ENCODE data around the gene TBRG4. TPM values are rescaled to one million over a fixed set of nuclear protein-coding genes. Genes with fewer than 3 reads are reported as not detected.
A peak's percentile ranks its signal among the peaks of the same experiment; 100 is the strongest.
"Not testable (repeated sequence)": the region's sequence is repeated elsewhere in the genome, so short reads cannot be mapped to it uniquely, and the experiment has no call there.

TBRG4 gene
- 40.2 TPM for total RNA-seq

DNA sequence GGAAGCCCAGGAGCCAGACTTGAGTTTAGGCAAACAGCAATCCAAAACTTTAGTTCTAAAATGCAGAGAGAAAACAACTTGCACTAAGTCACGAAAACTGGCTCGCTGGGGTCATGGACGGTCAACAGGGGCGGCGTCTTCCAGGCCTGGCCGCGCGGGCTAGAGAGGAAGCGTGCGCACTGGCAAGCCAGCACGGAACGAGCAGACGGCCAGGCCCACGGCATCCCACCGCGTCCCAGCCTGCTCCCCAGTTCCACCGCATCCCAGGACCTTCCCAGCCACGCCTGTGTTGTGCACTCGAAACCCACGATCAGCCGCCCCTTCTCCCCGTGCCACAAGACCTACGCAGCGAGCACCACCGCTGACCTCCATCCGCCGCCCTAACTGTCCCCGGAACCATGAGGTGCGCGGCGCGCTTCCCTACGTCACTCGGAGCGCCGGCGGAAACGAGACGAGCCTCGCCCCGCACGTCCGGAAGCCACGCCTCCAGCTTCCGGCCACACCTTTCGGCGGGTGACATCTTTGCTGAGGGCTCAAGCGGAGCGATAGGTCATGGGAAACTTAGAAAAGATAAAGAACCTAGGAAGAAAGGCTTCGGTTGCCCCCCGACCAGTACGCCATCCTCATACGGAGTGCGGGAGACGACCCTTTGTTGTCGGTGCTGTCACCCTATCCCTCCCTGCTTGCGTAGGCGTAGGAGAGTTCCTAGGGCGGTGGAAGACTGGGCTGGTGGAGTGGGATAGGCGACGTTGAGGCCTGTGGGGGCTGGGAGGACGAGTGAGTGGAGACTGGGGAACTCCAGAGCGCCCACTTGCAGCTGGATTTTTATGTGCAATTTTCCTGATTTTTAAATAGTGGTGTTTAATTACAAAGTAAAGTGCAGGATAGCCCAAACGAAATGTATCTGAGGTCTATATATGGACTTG is at the start of gene TBRG4:
TSS of gene TBRG4 (minus strand) at position 400 of the 926 bp plus-strand sequence. CDS start 2,460 bp downstream, outside the sequence.
- peak; percentile 97 for DNase-seq (ENCODE audit: low spot score)
- ATAC-seq: peak; percentile 96

DNA sequence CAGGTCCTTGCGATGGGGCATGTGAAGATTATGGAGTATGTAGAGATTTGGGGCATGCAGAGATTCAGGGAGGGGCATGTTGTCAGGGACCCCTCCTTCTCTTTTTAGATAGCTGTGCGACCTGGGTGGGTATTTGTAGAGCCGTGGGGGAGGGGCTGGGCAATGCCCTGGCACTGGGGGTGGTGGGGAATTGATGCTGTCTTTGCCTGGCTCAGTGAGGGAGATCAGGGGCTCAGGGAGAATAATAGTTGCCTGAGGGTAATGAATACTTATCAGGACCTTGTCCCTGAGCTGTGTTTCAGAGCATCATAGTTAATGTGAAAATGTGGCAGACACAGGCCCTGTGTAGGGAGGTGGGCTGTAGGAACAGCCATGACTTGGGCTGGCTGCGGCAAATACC is 49.6 kb upstream of the TBRG4 start:
- DNase-seq (ENCODE audit: low spot score) (no peak), ATAC-seq (no peak)

DNA sequence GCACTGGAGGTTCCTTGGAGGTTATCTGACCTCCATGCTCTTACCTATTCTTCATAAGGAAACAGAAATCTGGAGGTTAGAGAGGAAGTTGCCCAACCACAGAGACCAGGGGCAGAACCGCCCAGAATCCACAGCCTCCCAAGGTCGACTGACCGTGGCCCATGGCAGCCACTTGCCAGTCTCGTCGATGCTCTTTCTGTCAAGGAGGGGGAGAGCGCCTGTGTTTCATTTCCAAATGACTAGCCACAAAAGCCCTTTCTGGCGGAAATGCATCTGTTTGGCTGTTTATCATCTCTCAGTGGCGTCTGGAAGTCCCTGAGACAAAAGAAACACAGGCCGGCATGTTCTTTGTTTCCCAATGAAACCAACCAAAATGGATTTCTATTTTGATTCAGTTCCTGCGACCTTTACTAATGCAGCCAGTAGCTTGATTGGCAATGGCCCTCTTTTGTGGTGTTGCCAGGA is 49.0 kb upstream of the TBRG4 start:
- DNase-seq (ENCODE audit: low spot score) (no peak), ATAC-seq (no peak)

DNA sequence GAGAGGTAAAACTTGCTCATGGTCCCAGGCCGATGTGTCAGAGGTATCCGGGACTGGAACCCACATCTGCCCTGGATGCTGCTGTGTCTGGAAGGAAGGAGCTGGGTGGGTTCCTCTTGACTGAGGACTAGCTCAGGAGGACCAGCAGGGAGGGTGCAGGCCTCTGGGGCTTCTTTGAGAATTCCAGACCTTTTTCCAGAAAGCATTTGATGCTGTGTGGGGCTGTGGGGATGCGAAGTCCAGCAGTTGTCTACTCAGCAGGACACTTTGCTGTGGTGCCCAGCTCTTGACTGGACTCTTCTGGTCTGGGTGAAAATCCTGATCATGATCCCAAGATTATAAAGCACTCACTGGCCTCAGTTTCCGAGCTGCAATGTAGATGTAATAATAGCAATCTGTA is 47.8 kb upstream of the TBRG4 start:
- no peak for DNase-seq (ENCODE audit: low spot score)
- ATAC-seq: no peak

DNA sequence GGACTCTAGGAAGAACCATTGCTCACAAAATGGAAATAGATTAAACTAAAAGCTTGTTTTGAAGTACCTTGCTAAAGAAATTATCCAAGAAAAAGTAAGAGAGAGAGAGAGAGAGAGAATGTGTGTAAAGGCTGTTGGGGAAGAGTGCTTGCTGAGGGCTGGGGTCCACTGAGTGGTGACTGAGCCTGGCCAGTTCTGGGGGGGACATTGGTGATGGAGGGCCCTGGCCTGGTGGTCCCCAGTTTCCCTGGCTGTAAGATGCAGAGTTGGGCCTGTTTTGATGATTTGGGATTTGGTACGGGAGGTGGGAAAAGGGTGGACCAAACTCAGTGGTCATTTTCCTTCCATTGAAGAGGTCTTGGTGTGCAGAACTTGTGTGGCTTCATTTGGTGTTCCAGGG is 47.0 kb upstream of the TBRG4 start:
- ATAC-seq: no peak
- no peak for DNase-seq (ENCODE audit: low spot score)

DNA sequence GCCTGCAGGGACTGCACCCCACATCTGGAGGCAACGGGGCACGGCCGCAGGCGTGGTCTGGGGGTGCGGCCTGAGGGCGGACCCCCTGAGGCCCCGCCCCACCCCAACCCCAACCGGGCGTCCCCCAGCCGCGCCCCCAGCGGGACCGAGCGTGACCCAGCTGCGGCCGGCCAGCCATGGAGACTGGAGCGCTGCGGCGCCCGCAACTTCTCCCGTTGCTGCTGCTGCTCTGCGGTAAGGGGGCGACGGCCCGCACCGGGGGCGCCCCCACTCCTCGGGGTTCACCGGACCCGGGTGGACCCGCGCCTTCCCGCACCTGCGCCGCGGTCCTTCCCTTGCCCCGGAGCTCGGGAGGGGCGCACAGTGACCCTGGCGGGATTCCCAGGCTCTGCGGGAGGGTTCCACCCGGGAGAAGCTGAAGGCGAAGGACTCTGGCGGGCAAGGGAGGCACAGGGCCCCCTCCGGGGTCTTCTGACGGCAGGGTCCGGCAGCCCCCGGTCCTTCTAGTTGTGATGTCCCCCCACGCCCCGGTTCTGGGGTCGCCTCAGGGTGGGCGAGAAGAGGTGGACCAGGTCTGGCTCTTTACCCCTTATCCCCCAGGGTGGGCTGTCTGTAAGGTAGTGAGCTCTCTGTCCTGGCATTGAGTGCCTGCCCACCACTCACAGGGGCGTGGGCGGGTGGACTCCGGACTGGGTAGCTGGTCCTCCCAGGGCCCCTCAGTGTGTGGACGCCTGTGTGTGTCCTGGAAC is 46.3 kb upstream of the TBRG4 start, which contains the start of gene RAMP3:
TSS of gene RAMP3 (plus strand) at position 139 of the 749 bp plus-strand sequence. CDS start at position 177, 38 bp downstream.
- DNase-seq (ENCODE audit: low spot score): no peak
- no peak for ATAC-seq

DNA sequence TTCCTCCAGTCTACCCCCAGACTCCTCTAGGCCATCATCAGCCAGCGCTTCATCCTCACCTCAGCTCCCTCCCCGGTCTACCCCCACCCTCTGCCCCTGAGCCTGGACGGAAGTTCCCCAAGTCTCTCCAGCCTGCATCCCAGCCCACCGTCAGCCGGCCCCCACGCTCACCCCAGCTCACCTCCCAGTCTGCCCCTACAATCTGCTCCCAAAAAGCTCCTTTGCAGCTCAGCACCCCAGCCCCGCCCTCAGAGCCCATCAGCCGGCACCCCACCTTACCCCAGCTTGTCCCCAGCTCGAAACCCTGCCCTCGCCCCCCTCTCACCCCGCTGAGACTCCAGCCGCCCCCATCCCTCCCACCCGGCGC is 45.8 kb upstream of the TBRG4 start:
- no peak for DNase-seq (ENCODE audit: low spot score)
- no peak for ATAC-seq

DNA sequence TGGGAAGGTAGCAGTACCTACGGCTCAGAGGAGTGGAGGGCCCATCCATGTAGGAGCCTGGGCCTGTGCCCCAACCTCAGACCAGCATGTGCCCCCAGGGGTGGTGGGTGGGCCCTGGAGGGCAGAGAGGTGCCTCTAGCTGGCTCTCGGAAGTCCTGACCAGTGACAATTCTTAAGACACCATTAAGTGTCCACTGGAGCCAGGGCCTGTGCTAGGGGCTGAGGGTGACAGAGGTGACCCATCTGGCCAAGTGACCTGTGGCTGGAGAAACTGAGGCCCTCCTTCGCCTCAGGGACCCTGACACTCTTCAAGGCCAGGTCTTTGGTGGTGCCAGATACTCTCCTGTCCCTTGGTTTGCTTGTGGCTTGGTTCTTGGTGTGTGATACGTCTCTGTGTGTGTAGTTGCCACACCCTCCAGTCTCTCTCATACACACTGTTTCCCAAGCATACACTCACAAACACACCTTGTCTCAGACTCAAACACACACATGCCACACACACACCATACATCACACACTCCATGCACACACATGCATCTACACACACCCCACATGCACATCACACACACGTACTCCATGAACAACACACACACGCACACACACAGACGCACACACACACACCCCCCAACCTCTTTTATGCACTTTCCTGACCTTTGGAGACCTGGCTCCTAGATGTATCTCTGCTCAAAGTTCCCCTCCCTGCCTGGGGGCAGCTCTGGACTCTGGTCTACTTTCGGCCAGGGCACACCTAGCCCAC is 45.2 kb upstream of the TBRG4 start:
- ATAC-seq: no peak
- DNase-seq (ENCODE audit: low spot score): no peak

DNA sequence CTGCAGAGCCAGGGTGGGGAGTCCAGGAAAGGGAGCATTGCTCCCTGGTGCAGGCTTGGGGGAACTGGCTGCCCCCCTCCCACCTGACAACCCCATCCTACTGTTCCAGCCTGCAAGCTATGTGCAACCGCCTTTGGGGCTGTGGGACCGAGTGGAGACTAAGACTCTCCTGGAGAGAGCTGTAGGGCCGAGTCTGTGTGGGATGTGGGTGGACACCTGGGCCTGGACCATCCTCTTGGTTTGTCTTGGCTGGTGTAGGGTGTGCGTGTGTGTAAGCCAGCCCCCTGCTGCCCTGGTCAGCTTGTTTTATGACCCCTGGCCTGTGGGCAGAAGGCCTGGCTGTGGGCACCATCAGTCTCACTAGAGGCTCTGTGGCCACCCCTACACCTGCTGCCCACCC is 44.4 kb upstream of the TBRG4 start:
- DNase-seq (ENCODE audit: low spot score) (no peak), ATAC-seq (no peak)

DNA sequence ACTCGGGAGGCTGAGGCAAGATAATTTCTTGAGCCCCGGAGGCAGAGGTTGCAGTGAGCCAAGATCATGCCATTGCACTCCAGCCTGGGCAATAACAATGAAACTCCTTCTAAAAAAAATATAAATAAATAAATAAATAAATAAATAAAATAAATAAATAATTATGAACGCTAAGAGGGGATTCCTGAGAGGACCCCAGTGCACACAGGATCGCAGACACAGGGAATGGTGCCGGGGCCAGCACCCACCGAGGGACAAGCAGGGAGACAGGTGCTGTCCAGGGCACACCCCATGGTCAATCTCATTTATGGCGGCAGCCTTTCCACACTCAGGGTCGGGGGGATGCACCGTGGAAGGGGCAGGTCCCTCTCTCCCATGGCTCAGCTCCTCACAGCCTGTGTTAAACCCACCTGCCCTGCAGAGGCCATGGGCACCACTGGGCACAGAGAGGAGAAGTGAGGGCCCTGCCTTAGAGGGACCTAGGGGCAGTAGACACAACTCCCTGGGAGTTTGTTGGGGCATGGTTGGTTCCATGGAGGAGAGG is 43.9 kb upstream of the TBRG4 start:
- DNase-seq (ENCODE audit: low spot score): no peak
- ATAC-seq: no peak

DNA sequence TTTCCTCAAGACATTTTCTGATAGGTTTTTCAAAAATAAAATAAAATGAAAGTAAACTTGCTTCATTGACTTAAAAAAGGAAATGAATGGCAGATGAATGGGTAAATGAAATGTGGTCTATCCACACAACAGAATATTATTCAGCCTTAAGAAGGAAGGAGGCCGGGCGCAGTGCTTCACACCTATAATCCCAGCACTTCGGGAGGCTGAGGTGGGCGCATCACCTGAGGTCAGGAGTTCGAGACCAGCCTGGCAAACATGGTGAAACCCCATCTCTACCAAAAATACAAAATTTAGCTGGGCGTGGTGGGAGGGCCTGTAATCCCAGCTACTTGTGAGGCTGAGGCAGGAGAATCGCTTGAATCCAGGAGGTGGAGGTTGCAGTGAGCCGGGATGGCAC is 42.4 kb upstream of the TBRG4 start:
- DNase-seq (ENCODE audit: low spot score): not testable (repeated sequence)

DNA sequence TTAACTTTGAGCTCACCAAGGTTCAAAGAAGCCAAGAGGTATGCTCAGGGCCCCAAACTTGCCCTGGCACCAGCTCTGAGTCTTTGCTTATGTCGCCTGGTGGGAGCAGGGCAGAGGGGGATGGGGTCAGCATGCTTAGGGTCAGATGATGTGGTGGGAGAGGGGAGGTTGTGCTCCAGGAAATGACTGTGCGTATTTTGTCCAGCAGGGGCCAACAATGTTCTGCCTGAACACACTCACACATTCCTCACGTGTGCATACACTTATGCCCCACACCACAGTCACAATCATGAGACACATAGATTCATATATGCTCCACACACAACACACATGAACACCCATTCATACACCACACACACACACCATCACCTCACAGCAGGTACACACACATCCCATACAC is 41.7 kb upstream of the TBRG4 start:
- ATAC-seq (no peak), DNase-seq (ENCODE audit: low spot score) (no peak)

More for the DNA sequence above, 42.4 kb upstream of the TBRG4 start:
- not testable (repeated sequence) for ATAC-seq

DNA sequence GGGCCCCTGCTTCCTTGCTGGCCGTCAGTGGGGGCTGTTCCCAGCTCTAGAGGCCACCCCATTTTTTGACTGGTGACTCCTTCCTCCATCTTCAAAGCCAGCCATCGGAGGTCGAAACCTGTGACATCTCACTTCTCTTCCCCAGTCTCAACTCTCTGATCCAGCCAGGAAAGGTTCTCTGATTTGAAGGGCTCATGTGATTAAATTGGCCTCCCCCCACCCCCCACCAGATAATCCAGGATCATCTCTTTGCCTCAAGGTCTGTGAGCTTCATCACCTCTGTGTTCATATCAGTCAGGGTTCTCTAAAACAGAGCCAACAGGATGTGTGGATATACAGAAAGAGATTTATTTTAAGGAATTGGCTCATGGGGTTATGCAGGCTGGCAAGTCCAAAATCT is 40.5 kb upstream of the TBRG4 start:
- ATAC-seq (no peak), DNase-seq (ENCODE audit: low spot score) (no peak)

DNA sequence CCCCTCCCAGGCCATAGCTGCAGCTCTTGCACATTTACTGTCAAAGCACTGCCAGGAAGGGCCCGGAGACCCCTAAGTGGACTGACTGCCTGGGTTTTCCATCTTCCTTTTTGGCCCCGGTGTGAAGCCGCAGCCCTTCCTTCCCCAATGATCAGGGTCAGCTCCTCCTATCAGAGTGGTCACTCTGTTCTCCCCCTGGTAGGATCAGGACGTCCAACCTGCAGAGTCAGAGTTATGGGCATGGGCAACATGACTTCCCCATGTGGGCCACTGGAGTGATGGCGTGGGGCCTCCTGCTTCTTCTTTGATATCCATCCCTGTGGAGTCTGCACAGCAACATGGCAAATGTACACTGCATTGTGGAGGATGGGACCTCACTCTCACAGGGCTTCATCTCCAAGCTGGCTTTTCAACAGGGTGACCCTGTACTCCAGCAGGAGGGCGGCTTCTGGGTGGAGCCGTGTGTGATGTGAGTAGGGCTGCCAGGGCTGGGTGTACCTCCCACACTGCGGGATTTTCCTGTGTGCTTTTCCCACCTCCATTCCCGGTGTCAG is 39.7 kb upstream of the TBRG4 start:
- no peak for ATAC-seq
- DNase-seq (ENCODE audit: low spot score): no peak

DNA sequence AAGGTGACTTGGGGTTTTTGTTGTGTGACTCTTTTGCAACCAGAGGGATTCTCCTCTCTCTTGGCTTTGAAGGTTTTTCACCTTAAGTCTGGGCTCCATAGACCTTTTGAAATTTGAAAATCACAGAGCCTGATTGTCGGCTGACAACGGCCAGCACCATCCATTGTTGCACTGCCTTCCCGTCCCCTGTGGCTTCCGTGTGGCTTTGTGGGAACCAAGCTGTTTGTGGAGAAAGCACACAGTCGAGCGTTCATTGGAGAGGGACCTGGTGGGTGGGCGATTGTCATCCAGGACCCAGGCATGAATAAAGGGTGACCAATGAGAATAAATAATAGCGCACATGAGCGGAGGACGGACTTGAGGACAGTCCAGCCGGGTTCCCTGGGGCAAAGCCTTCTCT is 38.7 kb upstream of the TBRG4 start:
- no peak for ATAC-seq
- no peak for DNase-seq (ENCODE audit: low spot score)

DNA sequence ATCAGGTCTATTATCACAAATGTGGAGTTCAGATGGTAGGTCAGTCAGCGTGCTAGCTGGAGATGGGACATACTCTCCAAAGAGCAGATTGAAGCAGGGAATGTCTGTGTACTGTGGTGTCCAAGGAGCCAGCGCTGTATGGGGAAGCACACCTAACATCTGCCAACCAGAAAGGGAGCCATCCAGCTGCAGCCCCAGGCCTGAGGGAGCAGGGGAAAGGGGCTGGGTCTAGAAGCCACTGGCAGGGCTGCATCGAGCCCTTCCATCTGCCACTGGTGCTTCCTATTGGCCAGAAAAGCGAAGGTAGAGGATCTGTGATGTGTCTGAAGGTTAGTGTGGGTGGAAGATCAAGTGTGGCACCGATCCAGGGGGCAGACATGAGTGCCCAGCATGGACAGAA is 38.1 kb upstream of the TBRG4 start:
- DNase-seq (ENCODE audit: low spot score): no peak
- ATAC-seq: no peak

DNA sequence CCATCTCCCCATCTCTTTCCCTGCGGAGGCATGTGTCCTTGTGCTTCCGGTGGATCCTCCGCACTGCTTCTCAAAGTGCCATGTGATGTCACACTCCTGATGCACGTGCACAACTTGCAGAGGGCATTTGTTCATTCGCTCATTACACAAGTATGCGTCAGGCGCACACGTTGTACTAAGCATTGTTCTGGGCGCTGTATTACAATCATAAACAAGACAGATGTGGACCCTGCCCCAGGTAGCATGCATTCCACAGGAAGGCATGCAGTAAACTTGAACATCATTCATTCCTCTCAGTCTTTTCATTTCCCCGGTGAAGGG is 37.1 kb upstream of the TBRG4 start:
- ATAC-seq (no peak), DNase-seq (ENCODE audit: low spot score) (no peak)

DNA sequence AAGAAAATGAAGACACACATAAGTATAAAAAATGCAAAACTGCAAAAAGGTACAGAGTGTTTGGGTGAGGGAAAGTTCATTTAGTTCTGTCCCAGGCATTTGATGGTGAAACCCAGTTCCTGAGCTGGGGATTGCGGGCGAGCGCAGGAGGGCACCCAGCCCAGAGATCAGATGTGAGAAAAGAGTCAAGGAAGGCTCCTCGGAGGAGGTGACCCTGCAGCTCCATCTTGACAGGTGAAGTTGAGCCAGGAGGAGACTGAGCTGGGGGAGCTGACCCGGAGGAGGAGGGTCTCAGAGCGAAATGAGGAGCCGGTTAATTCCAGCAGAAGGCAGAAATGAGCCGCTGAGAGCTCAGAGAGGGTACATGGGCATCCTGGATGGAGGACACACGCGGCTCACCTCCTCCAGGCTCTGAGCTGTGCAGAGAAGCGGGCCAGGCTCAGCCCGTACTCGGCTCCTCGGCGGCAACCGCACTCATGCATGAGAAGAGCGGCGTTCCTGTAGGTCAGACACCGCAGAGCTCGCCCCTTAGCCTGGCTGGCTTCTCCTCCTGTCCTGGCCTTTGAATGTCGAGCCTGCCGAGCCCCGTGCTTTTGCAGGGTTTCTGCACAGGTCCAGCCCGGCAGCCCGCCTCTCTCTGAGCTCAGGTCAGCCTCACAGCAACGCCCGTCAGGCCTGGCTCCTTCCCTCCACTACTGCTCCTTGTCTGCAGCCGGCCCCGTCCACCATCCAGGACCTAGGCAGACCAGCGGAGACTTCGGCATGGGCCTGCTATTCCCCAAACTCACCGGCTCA is 36.6 kb upstream of the TBRG4 start:
- ATAC-seq (no peak), DNase-seq (ENCODE audit: low spot score) (no peak)

DNA sequence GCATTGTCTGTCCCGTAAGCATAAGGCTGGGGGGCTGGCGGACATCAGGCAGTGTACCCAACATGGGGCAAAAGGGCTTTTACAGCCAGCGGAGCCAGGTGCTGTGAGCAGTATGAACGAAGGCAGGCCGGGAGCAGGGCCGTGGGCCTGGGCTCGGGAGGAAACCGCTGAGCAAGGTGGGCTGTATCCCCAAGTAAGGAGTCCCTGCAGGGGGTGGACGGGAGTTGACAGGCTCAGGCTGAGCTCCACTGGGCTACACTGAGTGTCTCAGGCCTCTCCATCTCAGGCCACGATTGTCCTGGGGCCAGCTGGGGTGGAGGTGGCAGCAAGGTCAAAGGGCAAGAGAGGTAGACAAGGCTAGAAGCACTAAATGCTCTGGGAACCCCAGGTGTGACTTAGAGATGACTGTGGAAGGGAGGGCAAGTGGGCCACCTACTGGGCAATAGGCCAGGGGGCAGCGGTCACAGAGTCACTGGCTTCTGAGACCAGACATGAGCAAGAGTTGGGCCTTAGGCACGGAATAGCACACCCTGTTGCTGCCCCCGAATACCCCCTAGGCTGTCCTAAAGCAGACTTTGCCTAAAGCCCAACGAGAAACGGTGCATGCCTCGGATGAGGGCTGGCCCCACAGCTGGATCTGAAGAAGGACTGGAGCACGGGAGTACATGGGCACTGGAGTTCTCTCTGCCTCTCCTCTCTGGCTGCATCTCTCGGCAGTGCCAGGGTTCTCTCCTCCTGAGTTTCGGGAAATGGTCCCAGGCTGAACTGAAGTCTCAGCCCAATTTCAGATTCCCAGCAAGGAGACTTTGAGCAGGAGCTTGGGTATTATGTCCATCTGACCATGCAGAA is 35.3 kb upstream of the TBRG4 start:
- no peak for DNase-seq (ENCODE audit: low spot score)

More for the DNA sequence above, 35.3 kb upstream of the TBRG4 start:
- ATAC-seq: no peak
